DMS114 treated with DMSO at 0.1 percent for 48 hours (cell line): Measurements from ENCODE around the gene ZBTB40.

Experiments used
- DNase-seq: peaks from one replicate; lab custom pipeline; 2025; ENCODE audit not compliant: unreplicated experiment; lab: John Stamatoyannopoulos, UW

The ZBTB40 gene

GRCh38 chr1:22552021-22552420 is 100.4 kb downstream of the ZBTB40 start:
- DNase-seq = no peak

- no peak for DNase-seq
These were observed 101.6 kb downstream of the ZBTB40 start for GRCh38 chr1:22553104-22553880.

GRCh38 chr1:22553991-22554522 is 102.4 kb downstream of the ZBTB40 start:
- no peak for DNase-seq

GRCh38 chr1:22555371-22555656 is 103.7 kb downstream of the ZBTB40 start:
- no peak for DNase-seq

GRCh38 chr1:22556391-22557104 is 104.9 kb downstream of the ZBTB40 start:
- DNase-seq = no peak

- DNase-seq = no peak
These were observed 105.8 kb downstream of the ZBTB40 start for GRCh38 chr1:22557341-22557950.

GRCh38 chr1:22562584-22563583 is 111.2 kb downstream of the ZBTB40 start, which contains the start of gene EPHA8:
Gene EPHA8 (plus strand): TSS chr1:22563489. CDS start chr1:22563636, 147 bp downstream.
- no peak for DNase-seq

GRCh38 chr1:22563671-22564602 is 112.3 kb downstream of the ZBTB40 start:
- DNase-seq = no peak

- no peak for DNase-seq
These were observed 114.5 kb downstream of the ZBTB40 start for GRCh38 chr1:22566161-22566560.

- no peak for DNase-seq
These were observed 115.5 kb downstream of the ZBTB40 start for GRCh38 chr1:22567197-22567596.

- no peak for DNase-seq
These were observed 116.3 kb downstream of the ZBTB40 start for GRCh38 chr1:22567994-22568393.

- no peak for DNase-seq
These were observed 117.6 kb downstream of the ZBTB40 start for GRCh38 chr1:22569269-22569668.

- DNase-seq = no peak
These were observed 118.7 kb downstream of the ZBTB40 start for GRCh38 chr1:22570140-22570909.

- no peak for DNase-seq
These were observed 121.2 kb downstream of the ZBTB40 start for GRCh38 chr1:22572818-22573217.

- DNase-seq = no peak
These were observed 121.6 kb downstream of the ZBTB40 start for GRCh38 chr1:22573237-22573636.

GRCh38 chr1:22575532-22576149 is 124.0 kb downstream of the ZBTB40 start:
- DNase-seq = no peak

- no peak for DNase-seq
These were observed 124.5 kb downstream of the ZBTB40 start for GRCh38 chr1:22576150-22576544.

- no peak for DNase-seq
These were observed 125.0 kb downstream of the ZBTB40 start for GRCh38 chr1:22576617-22577016.
